ENCODE measurements around the gene TNFRSF11A. TPM values are rescaled to one million over a fixed set of nuclear protein-coding genes. Genes with fewer than 3 reads are reported as not detected.

TNFRSF11A gene
- total and polyA plus RNA-seq, 7 experiments from 2014 or later = 0.16 to 22.2 (median 0.68) TPM; not detected in 2

GRCh38 chr18:62425465-62426190 lies 100.5 kb downstream of the TNFRSF11A start:
- ATAC-seq (peak; percentile 82), DNase-seq (peak in 8 of 9 donors; percentile 41 to 67 (median 57))
- peaks cover 11 to 54% (median 18%) of the 10 kb centered on the region in 7 donors for H3K4me1 Mint-ChIP-seq
- H3K27ac Mint-ChIP-seq = peak overlapping the region in 5 of 9 donors; percentile 16 to 64 (median 39)
- Histone ChIP-seq H3K27me3 (ENCODE audit: control insufficient read depth in 2 of 2, insufficient read depth in 2 of 2, low read length in 2 of 2) (no peaks in the 10 kb centered on the region), H3K9me3 (ENCODE audit: control insufficient read depth in 2 of 3, low read length in 3 of 3) (no peaks in the 10 kb centered on the region), H3K4me3 (ENCODE audit: low read length) (no peak overlapping the region), H3K4me1 (ENCODE audit: control insufficient read depth in 2 of 2, insufficient read depth in 2 of 2, low read length in 2 of 2) (peaks cover 0 to 6% of the 10 kb centered on the region in 2 donors), H3K36me3 (ENCODE audit: control insufficient read depth in 2 of 3, insufficient read depth in 3 of 3, low read length in 3 of 3) (no peaks in the 10 kb centered on the region), H3K27ac (ENCODE audit: low read depth, low read length) (no peak overlapping the region)
- ChIA-PET CTCF (interaction anchor here (0.6 to 2.7 kb wide), 13 partner anchors 12 to 728 kb away, joined by 3 to 16 read pairs (median 3); no protein-coding TSS in a partner anchor), POLR2A (interaction anchor here (0.7 to 1.1 kb wide), 6 partner anchors 8 to 557 kb away, joined by 3 to 4 read pairs (median 3); partner anchors contain the start of gene ZCCHC2)
- peaks cover 0 to 4% (median 2%) of the 10 kb centered on the region in 5 donors for H3K27me3 Mint-ChIP-seq
- H3K4me3 Mint-ChIP-seq = peak overlapping the region in 1 of 10 donors; percentile 52
- intact Hi-C loops (cut with micrococcal nuclease) = loop anchor here (1.0 to 5.0 kb wide), 7 partner anchors 81 to 557 kb away; no protein-coding TSS in a partner anchor
- H3K9me3 Mint-ChIP-seq = peaks cover 0 to 10% (median 7%) of the 10 kb centered on the region in 11 donors
- peaks cover 4 to 8% (median 8%) of the 10 kb centered on the region in 5 donors for H3K36me3 Mint-ChIP-seq

GRCh38 chr18:62426191-62426488 lies 101.0 kb downstream of the TNFRSF11A start:
- H3K9me3 ChIP-seq (ENCODE audit: control insufficient read depth in 2 of 3, low read length in 3 of 3) = no peaks in the 10 kb centered on the region
- H3K4me3 ChIP-seq (ENCODE audit: low read length) = no peak overlapping the region
- no peaks in the 10 kb centered on the region for H3K27me3 ChIP-seq (ENCODE audit: control insufficient read depth in 2 of 2, insufficient read depth in 2 of 2, low read length in 2 of 2)
- Mint-ChIP-seq H3K36me3 (peaks cover 4 to 10% (median 8%) of the 10 kb centered on the region in 5 donors), H3K4me1 (peaks cover 7 to 48% (median 13%) of the 10 kb centered on the region in 7 donors), H3K27me3 (peaks cover 0 to 4% (median 2%) of the 10 kb centered on the region in 5 donors), H3K9me3 (peaks cover 0 to 10% (median 7%) of the 10 kb centered on the region in 11 donors), H3K4me3 (peak overlapping the region in 1 of 10 donors; percentile 52), H3K27ac (peak overlapping the region in 1 of 9 donors; percentile 49)
- H3K4me1 ChIP-seq (ENCODE audit: control insufficient read depth in 2 of 2, insufficient read depth in 2 of 2, low read length in 2 of 2) = peaks cover 0 to 1% of the 10 kb centered on the region in 2 donors
- intact Hi-C loops (cut with micrococcal nuclease) = loop anchor here in 1 of 2 donors (5.0 kb wide), 1 partner anchor 556 kb away; no protein-coding TSS in a partner anchor
- ChIA-PET CTCF (interaction anchor here (0.6 to 2.7 kb wide), 9 partner anchors 11 to 162 kb away, joined by 3 to 16 read pairs (median 5); no protein-coding TSS in a partner anchor), POLR2A (interaction anchor here (0.8 to 1.1 kb wide), 4 partner anchors 9 to 557 kb away, joined by 3 to 4 read pairs (median 4); partner anchors contain the start of gene ZCCHC2)
- H3K27ac ChIP-seq (ENCODE audit: low read depth, low read length) = no peak overlapping the region
- DNase-seq (no peak), ATAC-seq (no peak)
- no peaks in the 10 kb centered on the region for H3K36me3 ChIP-seq (ENCODE audit: control insufficient read depth in 2 of 3, insufficient read depth in 3 of 3, low read length in 3 of 3)

- Histone ChIP-seq H3K27ac (ENCODE audit: low read depth, low read length) (no peak overlapping the region), H3K36me3 (ENCODE audit: control insufficient read depth in 2 of 3, insufficient read depth in 3 of 3, low read length in 3 of 3) (no peaks in the 10 kb centered on the region), H3K9me3 (ENCODE audit: control insufficient read depth in 2 of 3, low read length in 3 of 3) (no peaks in the 10 kb centered on the region), H3K4me3 (ENCODE audit: low read length) (no peak overlapping the region), H3K27me3 (ENCODE audit: control insufficient read depth in 2 of 2, insufficient read depth in 2 of 2, low read length in 2 of 2) (no peaks in the 10 kb centered on the region), H3K4me1 (ENCODE audit: control insufficient read depth in 2 of 2, insufficient read depth in 2 of 2, low read length in 2 of 2) (no peaks in the 10 kb centered on the region)
- ATAC-seq = no peak
- Mint-ChIP-seq H3K27ac (no peak overlapping the region), H3K9me3 (peaks cover 0 to 9% (median 7%) of the 10 kb centered on the region in 11 donors), H3K27me3 (peaks cover 0 to 11% (median 0%) of the 10 kb centered on the region in 5 donors), H3K4me1 (peaks cover 0 to 5% (median 0%) of the 10 kb centered on the region in 7 donors), H3K4me3 (no peak overlapping the region), H3K36me3 (peaks cover 4 to 8% (median 7%) of the 10 kb centered on the region in 5 donors)
- ChIA-PET CTCF (no interaction called here), POLR2A (interaction anchor here (0.7 kb wide), 1 partner anchor 89 kb away, joined by 3 read pairs; no protein-coding TSS in a partner anchor)
- DNase-seq = no peak
- intact Hi-C loops (cut with micrococcal nuclease) = no loop called here
These were observed 107.1 kb downstream of the TNFRSF11A start for GRCh38 chr18:62432176-62432575.

DNA sequence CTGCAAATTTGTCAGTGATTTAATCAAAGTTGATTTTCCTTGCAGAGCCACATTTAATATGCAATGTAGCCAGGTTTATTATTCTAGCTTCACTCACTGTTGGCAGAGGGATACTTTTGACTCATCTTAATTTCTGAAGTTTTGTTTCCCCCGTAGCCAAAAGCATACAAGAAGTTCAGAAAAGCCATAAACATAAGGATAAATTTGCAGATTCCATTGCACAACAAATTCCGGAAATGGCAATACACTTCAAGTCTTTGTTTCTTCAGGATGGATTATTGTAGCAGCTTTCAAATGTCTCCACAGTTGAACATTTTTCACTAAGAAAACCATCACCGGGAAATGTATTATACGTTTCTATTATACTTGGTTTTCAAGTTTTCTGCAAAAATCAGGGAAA lies 109.7 kb downstream of the TNFRSF11A start:
- H3K27me3 ChIP-seq (ENCODE audit: control insufficient read depth in 2 of 2, insufficient read depth in 2 of 2, low read length in 2 of 2) = no peaks in the 10 kb centered on the region
- H3K4me3 Mint-ChIP-seq = no peak overlapping the region
- no peak overlapping the region for H3K27ac Mint-ChIP-seq
- intact Hi-C loops (cut with micrococcal nuclease) = no loop called here
- peaks cover 0 to 2% (median 0%) of the 10 kb centered on the region in 7 donors for H3K4me1 Mint-ChIP-seq
- ChIA-PET CTCF (no interaction called here), POLR2A (no interaction called here)
- no peaks in the 10 kb centered on the region for H3K4me1 ChIP-seq (ENCODE audit: control insufficient read depth in 2 of 2, insufficient read depth in 2 of 2, low read length in 2 of 2)
- ATAC-seq (no peak), DNase-seq (no peak)
- H3K27me3 Mint-ChIP-seq = peaks cover 0 to 19% (median 5%) of the 10 kb centered on the region in 5 donors
- no peak overlapping the region for H3K4me3 ChIP-seq (ENCODE audit: low read length)
- H3K36me3 ChIP-seq (ENCODE audit: control insufficient read depth in 2 of 3, insufficient read depth in 3 of 3, low read length in 3 of 3) = no peaks in the 10 kb centered on the region
- no peaks in the 10 kb centered on the region for H3K9me3 ChIP-seq (ENCODE audit: control insufficient read depth in 2 of 3, low read length in 3 of 3)
- peaks cover under 1 to 2% (median 1%) of the 10 kb centered on the region in 5 donors for H3K36me3 Mint-ChIP-seq
- peaks cover 0 to 2% (median under 1%) of the 10 kb centered on the region in 11 donors for H3K9me3 Mint-ChIP-seq
- H3K27ac ChIP-seq (ENCODE audit: low read depth, low read length) = no peak overlapping the region

- intact Hi-C loops (cut with micrococcal nuclease) = no loop called here
- Mint-ChIP-seq H3K27me3 (peaks cover 0 to 19% (median 5%) of the 10 kb centered on the region in 5 donors), H3K4me1 (peaks cover 0 to 2% (median 0%) of the 10 kb centered on the region in 7 donors), H3K4me3 (no peak overlapping the region), H3K27ac (no peak overlapping the region), H3K36me3 (peaks cover 0 to 2% (median 0%) of the 10 kb centered on the region in 5 donors), H3K9me3 (peaks cover 0 to 2% (median 0%) of the 10 kb centered on the region in 11 donors)
- no peak overlapping the region for H3K27ac ChIP-seq (ENCODE audit: low read depth, low read length)
- H3K4me1 ChIP-seq (ENCODE audit: control insufficient read depth in 2 of 2, insufficient read depth in 2 of 2, low read length in 2 of 2) = no peaks in the 10 kb centered on the region
- CTCF ChIA-PET = interaction anchor here (0.5 kb wide), 1 partner anchor 51 kb away, joined by 3 read pairs; no protein-coding TSS in a partner anchor
- H3K9me3 ChIP-seq (ENCODE audit: control insufficient read depth in 2 of 3, low read length in 3 of 3) = no peaks in the 10 kb centered on the region
- POLR2A ChIA-PET = no interaction called here
- no peaks in the 10 kb centered on the region for H3K36me3 ChIP-seq (ENCODE audit: control insufficient read depth in 2 of 3, insufficient read depth in 3 of 3, low read length in 3 of 3)
- DNase-seq (no peak), ATAC-seq (no peak)
- no peaks in the 10 kb centered on the region for H3K27me3 ChIP-seq (ENCODE audit: control insufficient read depth in 2 of 2, insufficient read depth in 2 of 2, low read length in 2 of 2)
- no peak overlapping the region for H3K4me3 ChIP-seq (ENCODE audit: low read length)
These were observed 110.4 kb downstream of the TNFRSF11A start for GRCh38 chr18:62435435-62436031.

GRCh38 chr18:62436636-62437234 lies 111.6 kb downstream of the TNFRSF11A start:
- DNase-seq = no peak
- H3K4me3 Mint-ChIP-seq = no peak overlapping the region

More at GRCh38 chr18:62436636-62437234, 111.6 kb downstream of the TNFRSF11A start:
- Histone ChIP-seq H3K9me3 (ENCODE audit: control insufficient read depth in 2 of 3, low read length in 3 of 3) (no peaks in the 10 kb centered on the region), H3K27ac (ENCODE audit: low read depth, low read length) (no peak overlapping the region), H3K27me3 (ENCODE audit: control insufficient read depth in 2 of 2, insufficient read depth in 2 of 2, low read length in 2 of 2) (no peaks in the 10 kb centered on the region), H3K4me3 (ENCODE audit: low read length) (no peak overlapping the region), H3K4me1 (ENCODE audit: control insufficient read depth in 2 of 2, insufficient read depth in 2 of 2, low read length in 2 of 2) (no peaks in the 10 kb centered on the region), H3K36me3 (ENCODE audit: control insufficient read depth in 2 of 3, insufficient read depth in 3 of 3, low read length in 3 of 3) (no peaks in the 10 kb centered on the region)
- peaks cover 0 to 19% (median 5%) of the 10 kb centered on the region in 5 donors for H3K27me3 Mint-ChIP-seq
- intact Hi-C loops (cut with micrococcal nuclease) = no loop called here
- no peak overlapping the region for H3K27ac Mint-ChIP-seq
- H3K36me3 Mint-ChIP-seq = no peaks in the 10 kb centered on the region
- H3K9me3 Mint-ChIP-seq = peaks cover 0 to 1% (median 0%) of the 10 kb centered on the region in 11 donors
- peaks cover 0 to 2% (median 0%) of the 10 kb centered on the region in 7 donors for H3K4me1 Mint-ChIP-seq
- ATAC-seq = no peak
- ChIA-PET POLR2A (interaction anchor here (0.8 kb wide), 1 partner anchor 15 kb away, joined by 3 read pairs; no protein-coding TSS in a partner anchor), CTCF (interaction anchor here (0.7 to 1.5 kb wide), 2 partner anchors 11 to 18 kb away, joined by 3 to 7 read pairs; no protein-coding TSS in a partner anchor)
